Fibroblast of upper back skin (primary cell): ENCODE measurements around the gene PSMD13.
"Not testable (repeated sequence)": the region's sequence is repeated elsewhere in the genome, so short reads cannot be mapped to it uniquely, and the experiment has no call there.

Experiments used
- DNase-seq: peaks from one replicate; pipeline ENCODE4 v3.0.0-alpha.2; 2013

PSMD13 gene

DNA sequence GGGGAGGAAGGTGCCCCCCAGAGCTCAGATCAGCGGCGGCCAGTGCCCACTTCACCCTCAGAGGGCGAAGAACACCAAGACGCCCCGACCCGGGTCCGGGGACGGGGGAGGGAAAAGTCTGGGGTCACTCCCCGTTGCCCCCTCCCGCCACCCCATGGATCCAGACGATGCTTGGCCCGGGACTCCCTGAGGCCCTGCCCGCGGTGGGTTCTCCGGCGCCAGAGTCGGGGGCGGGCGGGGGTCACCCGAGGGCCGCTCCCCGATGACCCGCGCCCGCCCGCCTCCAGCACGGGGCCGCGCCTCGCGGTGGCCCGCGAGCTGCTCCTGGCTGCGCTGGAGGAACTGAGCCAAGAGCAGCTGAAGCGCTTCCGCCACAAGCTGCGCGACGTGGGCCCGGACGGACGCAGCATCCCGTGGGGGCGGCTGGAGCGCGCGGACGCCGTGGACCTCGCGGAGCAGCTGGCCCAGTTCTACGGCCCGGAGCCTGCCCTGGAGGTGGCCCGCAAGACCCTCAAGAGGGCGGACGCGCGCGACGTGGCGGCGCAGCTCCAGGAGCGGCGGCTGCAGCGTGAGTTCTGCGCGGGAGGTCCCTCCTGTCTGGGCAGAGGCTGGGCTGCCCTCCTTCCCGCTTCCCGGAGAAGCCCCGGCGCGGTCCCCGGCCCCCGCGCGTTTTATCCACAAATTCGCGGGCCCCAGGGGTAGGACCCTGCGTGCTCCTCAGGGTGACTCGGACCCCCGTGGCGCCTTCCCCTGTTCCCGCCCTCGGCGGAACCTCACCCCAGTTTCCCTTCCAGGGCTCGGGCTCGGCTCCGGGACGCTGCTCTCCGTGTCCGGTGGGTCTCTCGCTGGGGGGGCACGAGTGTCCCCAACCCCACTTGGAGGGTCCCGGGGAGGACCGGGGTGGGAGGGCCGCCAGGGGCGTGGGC, 42.5 kb downstream of the PSMD13 start:
- DNase-seq, result no peak

DNA sequence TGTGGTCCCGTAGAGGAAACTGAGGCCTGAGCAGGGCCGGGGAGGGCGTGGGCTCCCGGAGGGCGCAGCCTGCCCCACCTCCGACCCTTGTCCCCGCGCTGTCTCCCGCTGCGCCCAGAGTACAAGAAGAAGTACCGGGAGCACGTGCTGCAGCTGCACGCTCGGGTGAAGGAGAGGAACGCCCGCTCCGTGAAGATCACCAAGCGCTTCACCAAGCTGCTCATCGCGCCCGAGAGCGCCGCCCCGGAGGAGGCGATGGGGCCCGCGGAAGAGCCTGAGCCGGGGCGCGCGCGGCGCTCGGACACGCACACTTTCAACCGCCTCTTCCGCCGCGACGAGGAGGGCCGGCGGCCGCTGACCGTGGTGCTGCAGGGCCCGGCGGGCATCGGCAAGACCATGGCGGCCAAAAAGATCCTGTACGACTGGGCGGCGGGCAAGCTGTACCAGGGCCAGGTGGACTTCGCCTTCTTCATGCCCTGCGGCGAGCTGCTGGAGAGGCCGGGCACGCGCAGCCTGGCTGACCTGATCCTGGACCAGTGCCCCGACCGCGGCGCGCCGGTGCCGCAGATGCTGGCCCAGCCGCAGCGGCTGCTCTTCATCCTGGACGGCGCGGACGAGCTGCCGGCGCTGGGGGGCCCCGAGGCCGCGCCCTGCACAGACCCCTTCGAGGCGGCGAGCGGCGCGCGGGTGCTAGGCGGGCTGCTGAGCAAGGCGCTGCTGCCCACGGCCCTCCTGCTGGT, 43.4 kb downstream of the PSMD13 start:
- no peak for DNase-seq

DNA sequence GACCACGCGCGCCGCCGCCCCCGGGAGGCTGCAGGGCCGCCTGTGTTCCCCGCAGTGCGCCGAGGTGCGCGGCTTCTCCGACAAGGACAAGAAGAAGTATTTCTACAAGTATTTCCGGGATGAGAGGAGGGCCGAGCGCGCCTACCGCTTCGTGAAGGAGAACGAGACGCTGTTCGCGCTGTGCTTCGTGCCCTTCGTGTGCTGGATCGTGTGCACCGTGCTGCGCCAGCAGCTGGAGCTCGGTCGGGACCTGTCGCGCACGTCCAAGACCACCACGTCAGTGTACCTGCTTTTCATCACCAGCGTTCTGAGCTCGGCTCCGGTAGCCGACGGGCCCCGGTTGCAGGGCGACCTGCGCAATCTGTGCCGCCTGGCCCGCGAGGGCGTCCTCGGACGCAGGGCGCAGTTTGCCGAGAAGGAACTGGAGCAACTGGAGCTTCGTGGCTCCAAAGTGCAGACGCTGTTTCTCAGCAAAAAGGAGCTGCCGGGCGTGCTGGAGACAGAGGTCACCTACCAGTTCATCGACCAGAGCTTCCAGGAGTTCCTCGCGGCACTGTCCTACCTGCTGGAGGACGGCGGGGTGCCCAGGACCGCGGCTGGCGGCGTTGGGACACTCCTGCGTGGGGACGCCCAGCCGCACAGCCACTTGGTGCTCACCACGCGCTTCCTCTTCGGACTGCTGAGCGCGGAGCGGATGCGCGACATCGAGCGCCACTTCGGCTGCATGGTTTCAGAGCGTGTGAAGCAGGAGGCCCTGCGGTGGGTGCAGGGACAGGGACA, 44.1 kb downstream of the PSMD13 start:
- no peak for DNase-seq

DNA sequence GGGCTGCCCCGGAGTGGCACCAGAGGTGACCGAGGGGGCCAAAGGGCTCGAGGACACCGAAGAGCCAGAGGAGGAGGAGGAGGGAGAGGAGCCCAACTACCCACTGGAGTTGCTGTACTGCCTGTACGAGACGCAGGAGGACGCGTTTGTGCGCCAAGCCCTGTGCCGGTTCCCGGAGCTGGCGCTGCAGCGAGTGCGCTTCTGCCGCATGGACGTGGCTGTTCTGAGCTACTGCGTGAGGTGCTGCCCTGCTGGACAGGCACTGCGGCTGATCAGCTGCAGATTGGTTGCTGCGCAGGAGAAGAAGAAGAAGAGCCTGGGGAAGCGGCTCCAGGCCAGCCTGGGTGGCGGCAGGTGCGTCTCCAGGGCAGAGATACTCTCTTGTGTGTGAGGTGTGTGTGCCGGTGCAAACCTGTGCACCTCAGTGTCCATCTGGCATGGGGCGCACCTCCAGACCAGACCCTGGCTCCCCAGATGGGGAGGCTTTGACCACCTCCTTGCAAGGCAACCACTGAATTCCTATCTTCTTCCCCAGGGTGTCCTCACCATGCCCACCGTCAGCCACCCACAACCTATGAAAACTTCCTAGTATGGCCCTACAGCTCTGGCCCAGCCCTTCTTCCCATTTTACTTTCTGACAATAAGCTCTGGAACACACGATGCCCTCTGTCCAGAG, 44.8 kb downstream of the PSMD13 start:
- no peak for DNase-seq

DNA sequence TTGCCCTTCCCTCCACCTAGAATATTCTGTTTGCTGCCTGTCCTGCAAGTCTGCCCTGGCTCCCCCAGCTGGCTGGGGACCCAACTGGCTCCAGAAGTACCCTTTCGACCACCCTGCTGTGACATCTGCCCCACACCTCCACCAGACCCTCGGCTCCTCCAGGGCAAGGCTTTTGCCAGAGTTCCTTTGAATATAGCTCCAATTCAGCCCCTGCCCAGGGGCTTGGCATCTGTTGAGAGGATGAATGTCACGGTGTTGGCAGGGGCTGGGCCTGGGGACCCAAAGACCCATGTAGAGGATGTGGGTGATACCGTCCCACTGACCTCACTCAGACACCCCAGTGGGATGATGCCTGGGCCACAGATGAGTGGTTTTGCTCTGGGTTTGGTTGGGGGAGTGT, 45.4 kb downstream of the PSMD13 start:
- DNase-seq, result no peak

DNA sequence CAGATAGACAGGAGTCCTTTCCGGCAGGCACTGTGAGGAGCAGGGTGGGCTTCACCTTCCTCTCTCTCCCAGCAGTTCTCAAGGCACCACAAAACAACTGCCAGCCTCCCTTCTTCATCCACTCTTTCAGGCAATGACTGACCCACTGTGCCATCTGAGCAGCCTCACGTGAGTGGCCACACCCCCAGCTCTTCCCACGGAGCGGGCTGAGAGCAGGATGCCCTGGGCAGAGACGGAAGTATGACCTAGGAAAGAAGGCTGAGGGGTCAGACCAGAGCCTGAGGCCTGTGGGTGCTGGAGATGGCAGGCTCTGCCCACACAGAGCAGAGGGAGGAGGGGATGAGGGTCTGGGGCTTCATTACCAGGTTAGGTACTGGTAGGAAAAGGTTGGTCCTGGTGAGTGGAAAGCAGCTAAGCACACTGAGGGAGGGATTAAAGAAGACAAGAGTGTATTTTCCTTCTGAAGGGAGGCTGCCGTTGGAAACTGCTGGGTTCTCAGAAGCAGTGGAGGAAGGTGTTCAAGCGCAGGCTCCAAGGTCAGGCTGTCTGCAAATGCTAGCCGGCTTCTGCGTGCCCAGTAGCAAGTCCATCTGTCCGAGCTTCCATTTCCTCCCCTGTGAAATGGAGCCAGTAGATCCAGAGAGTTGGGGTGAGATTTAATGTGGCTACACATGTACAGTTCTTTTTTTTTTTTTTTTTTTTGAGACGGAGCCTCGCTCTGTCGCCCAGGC, 46.0 kb downstream of the PSMD13 start:
- DNase-seq, result no peak

DNA sequence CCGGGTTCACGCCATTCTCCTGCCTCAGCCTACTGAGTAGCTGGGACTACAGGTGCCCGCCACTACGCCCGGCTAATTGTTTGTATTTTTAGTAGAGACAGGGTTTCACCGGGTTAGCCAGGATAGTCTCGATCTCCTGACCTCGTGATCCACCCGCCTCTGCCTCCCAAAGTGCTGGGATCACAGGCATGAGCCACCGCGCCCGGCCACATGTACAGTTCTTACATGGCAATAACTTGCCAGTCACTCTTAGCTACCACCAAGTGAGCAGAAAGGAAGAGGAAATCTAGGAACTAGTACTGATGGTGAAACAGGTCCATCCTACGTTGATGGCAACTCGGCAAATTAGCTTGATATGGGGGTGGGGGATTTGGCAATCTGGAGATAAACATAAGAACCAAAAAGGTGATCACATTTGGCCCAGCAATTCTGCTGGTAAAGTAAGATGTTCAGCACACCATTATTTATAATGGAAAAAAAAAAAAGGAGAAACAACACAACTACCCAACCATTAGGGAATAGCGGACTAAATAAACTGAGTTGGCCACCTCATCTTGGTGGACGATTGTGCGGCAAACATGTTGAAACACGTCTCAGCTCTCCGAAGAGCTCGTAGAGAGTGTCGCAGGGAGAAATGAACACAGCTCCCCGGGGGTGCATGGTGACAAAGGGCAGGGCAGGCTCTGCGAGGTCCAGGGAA, 46.8 kb downstream of the PSMD13 start:
- DNase-seq, result no peak

DNA sequence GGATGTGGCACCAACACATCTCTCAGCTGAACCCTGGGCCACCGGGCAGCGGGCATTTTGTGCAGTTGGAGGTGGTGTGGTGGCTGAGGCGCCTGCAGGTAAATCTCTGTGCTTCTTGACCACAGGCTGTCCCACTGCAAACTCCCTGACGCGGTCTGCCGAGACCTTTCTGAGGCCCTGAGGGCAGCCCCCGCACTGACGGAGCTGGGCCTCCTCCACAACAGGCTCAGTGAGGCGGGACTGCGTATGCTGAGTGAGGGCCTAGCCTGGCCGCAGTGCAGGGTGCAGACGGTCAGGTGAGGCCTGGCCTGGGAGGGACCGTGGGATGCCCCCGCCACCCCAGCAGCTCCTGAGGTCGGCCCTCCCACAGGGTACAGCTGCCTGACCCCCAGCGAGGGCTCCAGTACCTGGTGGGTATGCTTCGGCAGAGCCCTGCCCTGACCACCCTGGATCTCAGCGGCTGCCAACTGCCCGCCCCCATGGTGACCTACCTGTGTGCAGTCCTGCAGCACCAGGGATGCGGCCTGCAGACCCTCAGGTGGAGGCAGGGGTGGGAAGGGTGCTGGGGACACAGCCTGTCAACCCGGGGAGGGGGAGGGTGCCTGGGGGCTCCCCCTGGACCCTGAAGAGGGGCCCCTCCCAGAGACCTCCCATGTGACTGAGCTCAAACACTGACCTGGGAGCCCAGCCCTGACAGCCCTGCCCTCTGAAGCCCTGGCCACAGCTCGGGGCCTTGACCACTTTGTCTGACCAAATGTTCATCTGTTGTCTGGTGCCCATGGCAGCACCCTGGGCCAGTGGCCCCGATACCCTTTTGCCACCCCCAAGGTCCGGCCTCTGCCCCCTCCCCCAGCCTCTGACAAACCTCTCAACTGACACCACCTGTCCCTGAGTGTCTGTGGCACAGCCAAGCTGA, 47.6 kb downstream of the PSMD13 start:
- no peak for DNase-seq

DNA sequence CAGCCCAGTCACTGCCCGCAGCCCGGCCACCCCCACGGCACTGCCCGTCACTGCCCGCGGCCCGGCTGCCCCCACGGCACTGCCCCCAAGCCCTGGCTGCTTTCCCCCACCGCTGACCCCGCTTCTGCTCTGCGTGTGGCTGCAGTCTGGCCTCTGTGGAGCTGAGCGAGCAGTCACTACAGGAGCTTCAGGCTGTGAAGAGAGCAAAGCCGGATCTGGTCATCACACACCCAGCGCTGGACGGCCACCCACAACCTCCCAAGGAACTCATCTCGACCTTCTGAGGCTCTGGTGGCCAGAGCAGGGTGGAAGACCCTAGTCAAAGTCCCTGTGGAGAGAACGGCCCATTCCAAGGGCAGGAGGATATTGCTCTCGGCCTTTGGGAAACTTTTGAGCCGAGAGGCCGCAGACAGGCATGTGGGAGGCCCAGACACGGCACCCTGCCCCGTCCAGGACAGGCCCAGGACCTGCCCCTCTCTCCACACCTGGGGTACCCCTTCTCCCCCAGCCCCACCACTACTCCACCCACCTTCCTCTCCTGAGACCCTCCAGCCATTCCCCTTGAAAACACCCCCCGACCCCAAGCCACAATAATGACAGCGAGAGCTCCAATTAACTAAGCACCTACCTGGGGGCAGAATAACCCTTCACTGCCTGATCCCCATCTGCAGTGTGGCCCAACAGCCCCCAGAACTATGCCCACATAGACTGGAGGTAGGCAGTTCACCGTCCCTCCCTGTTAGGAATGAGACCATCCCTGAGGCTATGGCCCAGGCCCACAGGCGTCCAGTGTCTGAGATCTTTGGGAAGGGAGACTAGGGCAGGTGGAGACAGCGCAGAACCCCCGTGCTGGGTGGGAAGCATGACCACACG, 48.5 kb downstream of the PSMD13 start:
- DNase-seq, result no peak

DNA sequence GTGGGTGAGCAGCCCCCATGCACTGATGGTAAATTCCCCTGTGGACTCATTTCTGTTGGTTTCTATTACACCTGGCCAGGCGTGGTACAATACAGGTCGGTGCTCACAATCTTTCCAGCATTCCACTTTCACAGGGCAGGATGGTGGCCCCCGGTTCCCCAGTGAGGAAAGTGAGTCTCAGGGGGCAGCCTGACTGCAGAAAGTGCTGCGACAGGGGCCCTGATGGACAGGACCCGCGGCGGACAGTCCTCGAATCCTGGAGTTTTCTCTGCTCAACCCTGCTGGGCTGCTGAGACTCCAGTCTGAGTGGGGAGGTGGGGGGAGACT, 49.1 kb downstream of the PSMD13 start:
- no peak for DNase-seq

DNA sequence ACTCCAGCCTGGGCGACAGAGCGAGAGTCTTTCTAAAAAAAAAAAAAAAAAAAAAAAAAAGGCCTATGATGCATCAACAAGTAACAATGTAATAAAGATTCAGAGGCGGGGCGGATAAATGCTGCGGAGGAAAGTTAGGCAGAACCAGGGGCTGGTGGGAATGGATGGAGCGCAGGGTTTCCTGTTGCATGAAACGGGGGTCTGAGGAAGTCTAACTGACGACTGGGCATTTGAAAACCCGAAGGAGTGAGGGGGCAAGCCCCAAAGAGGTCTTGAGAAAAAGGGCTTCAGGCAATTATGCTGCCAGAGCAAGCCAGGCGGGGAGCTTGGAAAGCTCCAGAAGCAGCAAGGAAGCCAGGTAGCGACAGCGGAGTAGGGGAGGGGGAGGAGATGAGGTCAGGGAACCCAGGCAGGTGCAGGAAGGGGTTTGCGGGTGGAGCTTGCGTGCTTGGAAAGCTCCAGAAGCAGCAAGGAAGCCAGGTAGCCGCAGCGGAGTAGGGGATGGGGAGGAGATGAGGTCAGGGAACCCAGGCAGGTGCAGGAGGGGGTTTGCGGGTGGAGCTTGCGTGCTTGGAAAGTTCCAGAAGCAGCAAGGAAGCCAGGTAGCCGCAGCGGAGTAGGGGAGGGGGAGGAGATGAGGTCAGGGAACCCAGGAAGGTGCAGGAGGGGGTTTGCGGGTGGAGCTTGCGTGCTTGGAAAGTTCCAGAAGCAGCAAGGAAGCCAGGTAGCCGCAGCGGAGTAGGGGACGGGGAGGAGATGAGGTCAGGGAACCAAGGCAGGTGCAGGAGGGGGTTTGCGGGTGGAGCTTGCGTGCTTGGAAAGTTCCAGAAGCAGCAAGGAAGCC, 50.4 kb downstream of the PSMD13 start:
- DNase-seq, result not testable (repeated sequence)

DNA sequence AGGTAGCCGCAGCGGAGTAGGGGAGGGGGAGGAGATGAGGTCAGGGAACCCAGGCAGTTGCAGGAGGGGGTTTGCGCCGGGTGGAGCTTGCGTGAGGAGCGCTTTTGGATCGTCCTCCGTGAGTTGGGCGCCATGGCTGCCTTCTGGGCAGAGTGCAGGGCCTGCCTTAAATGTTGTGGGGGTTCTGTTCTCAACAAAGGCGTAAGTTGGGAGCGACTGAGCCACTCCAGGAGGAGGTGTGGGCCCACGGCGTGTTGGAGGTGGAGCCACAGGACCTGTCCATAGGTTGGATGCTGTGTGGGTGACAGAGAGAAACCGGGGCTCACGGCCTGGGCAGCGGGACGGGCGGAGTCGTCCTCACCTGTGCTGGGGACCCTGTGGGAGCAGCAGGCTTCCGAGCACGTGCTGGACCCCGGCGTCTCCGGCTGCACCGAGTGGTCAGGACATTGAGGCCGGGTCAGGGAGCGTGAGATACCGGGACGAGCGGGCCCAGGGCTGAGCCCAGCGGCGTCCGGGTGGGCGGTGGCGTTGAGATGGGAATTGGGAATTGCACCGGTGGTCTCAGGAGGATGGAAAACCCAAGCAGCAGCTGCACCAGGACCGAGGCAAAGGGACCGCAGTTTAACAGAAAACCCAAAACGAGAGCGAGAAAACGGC, 51.2 kb downstream of the PSMD13 start:
- DNase-seq, result no peak

DNA sequence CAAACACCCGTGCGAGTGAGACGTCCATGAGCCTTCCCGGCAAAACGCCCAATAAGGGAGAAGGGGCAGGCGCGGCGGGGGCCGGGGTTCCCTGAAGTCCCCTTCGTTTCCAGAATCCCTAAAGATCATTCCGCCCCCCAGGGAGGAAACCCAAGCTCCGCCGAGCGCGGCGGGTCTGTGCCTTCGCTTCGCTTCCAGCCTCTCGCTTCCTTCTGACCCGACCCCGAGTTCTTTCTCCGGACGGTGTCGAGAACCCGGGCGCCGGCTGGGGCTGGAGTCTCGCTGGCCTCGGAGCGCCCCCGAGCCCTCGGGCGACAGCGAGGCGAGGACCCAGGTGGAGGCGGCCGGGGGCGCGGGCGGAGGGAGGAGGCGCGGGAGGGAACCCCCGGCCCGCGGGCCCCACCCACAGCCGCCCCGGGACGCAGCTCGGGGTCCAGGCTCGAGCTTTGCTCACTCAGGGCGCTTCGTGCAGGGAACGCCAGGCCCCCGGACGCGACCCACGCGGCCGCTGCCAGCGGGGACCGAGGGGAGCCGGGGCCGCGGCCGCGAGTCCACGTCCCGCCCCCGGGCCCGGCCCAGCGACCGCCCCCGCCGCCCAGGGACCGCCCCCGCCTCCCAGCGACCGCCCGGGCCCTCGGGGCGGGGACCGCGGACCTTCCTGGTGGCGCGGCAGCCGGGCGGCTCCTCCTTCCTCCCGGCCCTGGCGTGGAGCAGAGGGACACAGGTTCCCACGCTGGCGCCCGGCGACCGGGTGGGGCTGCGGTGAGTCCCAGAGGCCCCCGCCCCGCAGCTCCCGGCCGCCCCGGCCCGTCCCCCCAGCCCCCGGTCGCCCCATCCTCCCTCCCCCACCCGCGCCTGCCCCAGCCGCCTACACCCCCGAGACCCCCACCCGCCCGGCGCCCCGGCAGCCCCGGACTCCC, 52.0 kb downstream of the PSMD13 start, which contains the start of gene PGGHG:
TSS of gene PGGHG (plus strand) at position 649 of the 920 bp plus-strand sequence. CDS start 691 bp downstream, outside the sequence.
- DNase-seq, result peak; percentile 38

DNA sequence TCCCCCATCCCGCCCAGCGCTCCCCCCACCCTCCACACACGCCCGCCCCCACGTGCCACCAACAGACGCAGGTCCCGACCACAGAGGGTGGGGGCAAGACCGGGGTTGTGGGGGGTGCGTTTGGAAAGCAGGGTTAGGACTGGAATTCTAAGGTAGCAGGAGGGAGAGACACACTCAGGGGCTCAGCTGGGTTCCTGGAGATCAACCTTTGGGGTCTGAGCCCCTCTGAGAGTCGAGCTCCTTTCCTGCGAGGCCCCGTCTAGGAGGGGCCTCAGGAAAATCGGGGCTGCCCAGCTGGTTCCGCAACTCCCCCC, 52.6 kb downstream of the PSMD13 start:
- no peak for DNase-seq

DNA sequence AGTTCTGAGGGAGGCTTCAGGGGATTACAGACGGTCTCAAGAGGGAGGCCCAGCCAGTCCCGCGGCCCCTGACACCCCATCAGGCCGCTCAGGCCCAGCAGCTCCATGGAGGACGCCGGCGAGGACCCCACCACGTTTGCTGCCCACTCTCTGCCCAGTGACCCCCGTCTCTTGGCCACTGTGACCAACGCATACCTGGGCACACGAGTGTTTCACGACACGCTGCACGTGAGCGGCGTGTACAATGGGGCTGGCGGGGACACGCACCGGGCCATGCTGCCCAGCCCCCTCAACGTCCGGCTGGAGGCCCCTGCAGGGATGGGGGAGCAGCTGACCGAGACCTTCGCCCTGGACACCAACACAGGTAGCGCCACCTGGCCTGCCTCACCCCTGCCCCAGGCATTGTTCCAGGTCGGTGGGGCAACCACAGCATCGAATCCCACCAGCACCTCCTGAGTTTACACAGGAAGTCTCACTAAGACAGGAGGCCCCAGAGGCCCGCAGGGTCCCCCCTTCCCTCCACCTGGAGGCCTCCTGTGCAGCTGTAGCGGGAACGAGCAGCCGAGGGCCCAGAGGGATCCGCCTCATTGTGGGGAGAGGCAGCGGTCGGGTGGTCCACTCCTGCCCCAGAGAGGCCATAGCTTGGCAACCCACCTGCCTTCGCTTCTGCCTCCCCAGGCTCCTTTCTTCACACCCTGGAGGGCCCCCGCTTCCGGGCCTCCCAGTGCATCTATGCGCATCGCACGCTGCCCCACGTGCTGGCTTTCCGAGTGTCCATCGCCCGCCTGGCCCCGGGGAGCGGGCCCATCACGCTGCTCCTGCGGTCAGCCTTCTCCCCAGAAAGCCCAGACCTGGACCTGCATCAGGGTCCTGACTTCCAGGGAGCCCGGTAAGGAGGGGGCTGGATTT, 53.2 kb downstream of the PSMD13 start:
- no peak for DNase-seq
